ENCODE results near the gene PTPRD. TPM values are rescaled to one million over a fixed set of nuclear protein-coding genes. Genes with fewer than 3 reads are reported as not detected.
A peak's percentile ranks its signal among the peaks of the same experiment; 100 is the strongest.
"Not testable (repeated sequence)": the region's sequence is repeated elsewhere in the genome, so short reads cannot be mapped to it uniquely, and the experiment has no call there.

The PTPRD gene
- total and polyA plus RNA-seq, 2 donors (not counting 1 experiment from before 2014, with no cell fraction given) = 0.35 to 4.8 TPM

- no peaks in the 10 kb centered on the region for H4K20me1 ChIP-seq (ENCODE audit: control insufficient read depth, extremely low read depth, insufficient read depth, low read length)
- DNase-seq (ENCODE audit: low read depth in 2 of 2) = peak; percentile 6 to 58
- H3K4me1 ChIP-seq (ENCODE audit: control insufficient read depth, extremely low read depth, insufficient read depth, low read length) = no peaks in the 10 kb centered on the region
- no peaks in the 10 kb centered on the region for H3K27me3 ChIP-seq (ENCODE audit: control insufficient read depth, insufficient read depth, low read length)
- no peaks in the 10 kb centered on the region for H3K79me2 ChIP-seq (ENCODE audit: control insufficient read depth, insufficient read depth, low read length)
- H2AFZ ChIP-seq (ENCODE audit: low read length) = no peak overlapping the region
- no peak overlapping the region for H3K4me2 ChIP-seq (ENCODE audit: extremely low read depth, insufficient read depth, low read length)
- no peaks in the 10 kb centered on the region for H3K36me3 ChIP-seq (ENCODE audit: control insufficient read depth, insufficient read depth, low read length)
- H3K9me3 ChIP-seq (ENCODE audit: control insufficient read depth, insufficient read depth, low read depth, low read length) = no peaks in the 10 kb centered on the region
- TF ChIP-seq, protein P1, sequence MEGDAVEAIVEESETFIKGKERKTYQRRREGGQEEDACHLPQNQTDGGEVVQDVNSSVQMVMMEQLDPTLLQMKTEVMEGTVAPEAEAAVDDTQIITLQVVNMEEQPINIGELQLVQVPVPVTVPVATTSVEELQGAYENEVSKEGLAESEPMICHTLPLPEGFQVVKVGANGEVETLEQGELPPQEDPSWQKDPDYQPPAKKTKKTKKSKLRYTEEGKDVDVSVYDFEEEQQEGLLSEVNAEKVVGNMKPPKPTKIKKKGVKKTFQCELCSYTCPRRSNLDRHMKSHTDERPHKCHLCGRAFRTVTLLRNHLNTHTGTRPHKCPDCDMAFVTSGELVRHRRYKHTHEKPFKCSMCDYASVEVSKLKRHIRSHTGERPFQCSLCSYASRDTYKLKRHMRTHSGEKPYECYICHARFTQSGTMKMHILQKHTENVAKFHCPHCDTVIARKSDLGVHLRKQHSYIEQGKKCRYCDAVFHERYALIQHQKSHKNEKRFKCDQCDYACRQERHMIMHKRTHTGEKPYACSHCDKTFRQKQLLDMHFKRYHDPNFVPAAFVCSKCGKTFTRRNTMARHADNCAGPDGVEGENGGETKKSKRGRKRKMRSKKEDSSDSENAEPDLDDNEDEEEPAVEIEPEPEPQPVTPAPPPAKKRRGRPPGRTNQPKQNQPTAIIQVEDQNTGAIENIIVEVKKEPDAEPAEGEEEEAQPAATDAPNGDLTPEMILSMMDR (conservative IDR thresholded peaks at IDR 0.05 in 1 of 2, IDR thresholded peaks at IDR 0.05 in 1 of 2; ENCODE audit: low read depth in 1 of 2, low read length in 2 of 2) = peak in 1 of 2 donors; percentile 39
- TF ChIP-seq EZH2 (IDR thresholded peaks at IDR 0.05; ENCODE audit: low read length, missing control alignments) = no peak
- no peak overlapping the region for H3K27ac ChIP-seq (ENCODE audit: insufficient read depth, low read length)
- H3K9ac ChIP-seq (ENCODE audit: insufficient read depth, low read length) = no peak overlapping the region
- H3K4me3 ChIP-seq (replicated peaks in 1 of 4; ENCODE audit: control extremely low read depth in 1 of 4, insufficient read depth in 1 of 4, low read depth in 3 of 4, low read length in 4 of 4) = no peak overlapping the region
These were observed 1609.8 kb downstream of the PTPRD start for GRCh38 chr9:9002826-9003583.

GRCh38 chr9:8980496-8981013 is 1632.2 kb downstream of the PTPRD start:
- Histone ChIP-seq H3K4me1 (ENCODE audit: control insufficient read depth, extremely low read depth, insufficient read depth, low read length) (no peaks in the 10 kb centered on the region), H3K27me3 (ENCODE audit: control insufficient read depth, insufficient read depth, low read length) (no peaks in the 10 kb centered on the region), H3K9me3 (ENCODE audit: control insufficient read depth, insufficient read depth, low read depth, low read length) (no peaks in the 10 kb centered on the region), H3K4me2 (ENCODE audit: extremely low read depth, insufficient read depth, low read length) (no peak overlapping the region), H4K20me1 (ENCODE audit: control insufficient read depth, extremely low read depth, insufficient read depth, low read length) (no peaks in the 10 kb centered on the region), H3K36me3 (ENCODE audit: control insufficient read depth, insufficient read depth, low read length) (no peaks in the 10 kb centered on the region), H3K4me3 (replicated peaks in 1 of 4; ENCODE audit: control extremely low read depth in 1 of 4, insufficient read depth in 1 of 4, low read depth in 3 of 4, low read length in 4 of 4) (no peak overlapping the region), H2AFZ (ENCODE audit: low read length) (no peak overlapping the region), H3K79me2 (ENCODE audit: control insufficient read depth, insufficient read depth, low read length) (no peaks in the 10 kb centered on the region), H3K27ac (ENCODE audit: insufficient read depth, low read length) (no peak overlapping the region), H3K9ac (ENCODE audit: insufficient read depth, low read length) (no peak overlapping the region)
- peak in 1 of 2 donors; percentile 14 for DNase-seq (ENCODE audit: low read depth in 2 of 2)
- no peak for TF ChIP-seq EZH2 (IDR thresholded peaks at IDR 0.05; ENCODE audit: low read length, missing control alignments)
- TF ChIP-seq, protein P1 (conservative IDR thresholded peaks at IDR 0.05 in 1 of 2, IDR thresholded peaks at IDR 0.05 in 1 of 2; ENCODE audit: low read depth in 1 of 2, low read length in 2 of 2) = no peak

DNA sequence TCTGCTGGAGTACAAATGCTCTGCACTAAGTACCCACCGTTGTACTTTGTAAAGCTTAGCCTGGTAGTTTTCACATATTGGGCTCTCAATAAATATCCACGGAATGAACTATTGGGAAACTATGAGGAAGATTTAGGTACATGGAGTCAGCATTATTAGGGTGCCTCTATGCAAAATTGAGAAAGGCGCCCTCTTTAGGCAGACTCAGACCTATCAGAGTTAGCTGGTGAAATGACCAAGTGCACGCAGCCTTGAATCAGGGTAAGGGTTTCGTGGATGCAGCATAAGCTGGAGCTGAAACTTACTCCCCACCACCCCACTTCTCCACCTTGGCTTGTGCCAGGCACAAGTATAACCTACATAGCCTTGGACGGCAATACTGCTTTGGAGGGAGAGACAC is 1634.5 kb downstream of the PTPRD start:
- no peak for DNase-seq (ENCODE audit: low read depth in 2 of 2)
- Histone ChIP-seq H4K20me1 (ENCODE audit: control insufficient read depth, extremely low read depth, insufficient read depth, low read length) (no peaks in the 10 kb centered on the region), H3K79me2 (ENCODE audit: control insufficient read depth, insufficient read depth, low read length) (no peaks in the 10 kb centered on the region)

GRCh38 chr9:8968350-8968749 is 1644.5 kb downstream of the PTPRD start:
- H3K4me1 ChIP-seq (ENCODE audit: control insufficient read depth, extremely low read depth, insufficient read depth, low read length); H3K4me3 ChIP-seq (replicated peaks in 1 of 4; ENCODE audit: control extremely low read depth in 1 of 4, insufficient read depth in 1 of 4, low read depth in 3 of 4, low read length in 4 of 4); H3K9me3 ChIP-seq (ENCODE audit: control insufficient read depth, insufficient read depth, low read depth, low read length); H3K36me3 ChIP-seq (ENCODE audit: control insufficient read depth, insufficient read depth, low read length); H2AFZ ChIP-seq (ENCODE audit: low read length); DNase-seq (ENCODE audit: low read depth in 2 of 2); H3K79me2 ChIP-seq (ENCODE audit: control insufficient read depth, insufficient read depth, low read length); H3K9ac ChIP-seq (ENCODE audit: insufficient read depth, low read length); H3K27me3 ChIP-seq (ENCODE audit: control insufficient read depth, insufficient read depth, low read length); H4K20me1 ChIP-seq (ENCODE audit: control insufficient read depth, extremely low read depth, insufficient read depth, low read length); H3K4me2 ChIP-seq (ENCODE audit: extremely low read depth, insufficient read depth, low read length); H3K27ac ChIP-seq (ENCODE audit: insufficient read depth, low read length): not testable (repeated sequence)

More for the DNA sequence above, 1634.5 kb downstream of the PTPRD start:
- no peak overlapping the region for H3K9ac ChIP-seq (ENCODE audit: insufficient read depth, low read length)
- no peak overlapping the region for H3K4me3 ChIP-seq (replicated peaks in 1 of 4; ENCODE audit: control extremely low read depth in 1 of 4, insufficient read depth in 1 of 4, low read depth in 3 of 4, low read length in 4 of 4)
- H3K4me2 ChIP-seq (ENCODE audit: extremely low read depth, insufficient read depth, low read length) = no peak overlapping the region
- H3K36me3 ChIP-seq (ENCODE audit: control insufficient read depth, insufficient read depth, low read length) = no peaks in the 10 kb centered on the region
- H2AFZ ChIP-seq (ENCODE audit: low read length) = no peak overlapping the region
- H3K4me1 ChIP-seq (ENCODE audit: control insufficient read depth, extremely low read depth, insufficient read depth, low read length) = no peaks in the 10 kb centered on the region
- TF ChIP-seq, protein P1 (conservative IDR thresholded peaks at IDR 0.05 in 1 of 2, IDR thresholded peaks at IDR 0.05 in 1 of 2; ENCODE audit: low read depth in 1 of 2, low read length in 2 of 2) = no peak
- no peak for TF ChIP-seq EZH2 (IDR thresholded peaks at IDR 0.05; ENCODE audit: low read length, missing control alignments)
- H3K27ac ChIP-seq (ENCODE audit: insufficient read depth, low read length) = no peak overlapping the region
- H3K27me3 ChIP-seq (ENCODE audit: control insufficient read depth, insufficient read depth, low read length) = no peaks in the 10 kb centered on the region
- H3K9me3 ChIP-seq (ENCODE audit: control insufficient read depth, insufficient read depth, low read depth, low read length) = no peaks in the 10 kb centered on the region

All from fibroblast of lung (primary cell).